A549 (cell line): Measurements from ENCODE around the gene GRID2IP. TPM values are rescaled to one million over a fixed set of nuclear protein-coding genes. Genes with fewer than 3 reads are reported as not detected.

Experiments
- ATAC-seq, 2 experiments: fragments of 200-7000 bp in 1 of 2; fragments of >200 bp in 1 of 2; cut with Nextera tagmentation in 1 of 2; cut with Tn5 transposase in 1 of 2; 3 replicates each; pipeline versions ENCODE4 v1.8.0 to v1.9.1; 2018 to 2020; ENCODE audit warnings: mild to moderate bottlenecking in 1 of 2, moderate library complexity in 1 of 2
- CTCF ChIA-PET: fragments of 300-600 bp; sonication (Branson Sonifier 250); formaldehyde crosslinking; extraction: SDS; loops from one replicate; lab custom pipeline; 2021; ENCODE audit warnings: antibody characterized with exemption, inconsistent platforms; lab: Yijun Ruan, JAX
- POLR2A ChIA-PET: fragments of 350-600 bp; formaldehyde crosslinking; extraction: SDS; loops from one replicate; lab custom pipeline; 2021; ENCODE audit warnings: antibody characterized with exemption, inconsistent platforms; lab: Yijun Ruan, JAX
- DNase-seq, 2 experiments: peaks; one replicate each; pipeline versions ENCODE4 v3.0.0 to v3.0.0-alpha.2; 2011 to 2016; ENCODE audit warnings: low read depth in 1 of 2, low spot score in 1 of 2
- FAIRE-seq: peaks from 2 replicates; lab custom pipeline; 2011; peaks lifted over from hg19 to GRCh38; lab: Jason Lieb, UNC
- H3K27ac ChIP-seq, 2 experiments: fragments of >200 bp; sonication (Bioruptor Twin); formaldehyde crosslinking; 3 replicates each; pipeline ENCODE4 v1.5.1; 2016 to 2017
- H3K4me1 ChIP-seq: fragments of >200 bp; sonication (Bioruptor Twin); formaldehyde crosslinking; 3 replicates; pipeline ENCODE4 v1.6.1; 2016
- H3K4me2 ChIP-seq: fragments of >200 bp; sonication (Bioruptor Twin); formaldehyde crosslinking; 3 replicates; pipeline ENCODE4 v1.6.1; 2016
- H3K4me3 ChIP-seq: fragments of >200 bp; sonication (Bioruptor Twin); formaldehyde crosslinking; 3 replicates; pipeline ENCODE4 v1.5.1; 2016
- H3K9me3 ChIP-seq: fragments of >200 bp; sonication (Bioruptor Twin); formaldehyde crosslinking; 3 replicates; pipeline ENCODE4 v1.6.1; 2016
- CEBPB ChIP-seq, 2 experiments: fragments of >200 bp in 1 of 2; sonication (Bioruptor Twin) in 1 of 2; formaldehyde crosslinking in 1 of 2; IDR thresholded peaks; 2 replicates each; pipeline ENCODE4 v1.6.1; 2012 to 2016
- CHD4 ChIP-seq: fragments of 200-600 bp; sonication (generic); IDR thresholded peaks from 2 replicates; pipeline ENCODE4 v1.6.1; 2016; ENCODE audit warnings: antibody characterized with exemption, mild to moderate bottlenecking, borderline replicate concordance
- ELK1 ChIP-seq: fragments of 150-350 bp; IDR thresholded peaks from 2 replicates; pipeline ENCODE4 v1.6.1; 2014; ENCODE audit warnings: low read depth, mild to moderate bottlenecking, low read length
- EP300 ChIP-seq, 2 experiments: fragments of >200 bp; sonication (Bioruptor Twin); formaldehyde crosslinking; IDR thresholded peaks; 2 replicates in 1 of 2; 3 replicates in 1 of 2; pipeline ENCODE4 v1.6.1; 2016 to 2017
- FOXS1 ChIP-seq: fragments of 250-450 bp; sonication (Bioruptor Pico); IDR thresholded peaks from 2 replicates; pipeline ENCODE4 v1.5.0; 2020; ENCODE audit warnings: mild to moderate bottlenecking, moderate library complexity
- GATA3 ChIP-seq: IDR thresholded peaks from 2 replicates; pipeline ENCODE4 v1.6.1; 2012; ENCODE audit warnings: borderline replicate concordance
- HEYL ChIP-seq: fragments of 250-450 bp; sonication (Bioruptor Pico); IDR thresholded peaks from 2 replicates; pipeline ENCODE4 v1.8.0; 2021; ENCODE audit warnings: mild to moderate bottlenecking, moderate library complexity
- HOXA7 ChIP-seq: fragments of 250-450 bp; sonication (Bioruptor Pico); IDR thresholded peaks from 2 replicates; pipeline ENCODE4 v1.5.0; 2020; ENCODE audit warnings: mild to moderate bottlenecking, moderate library complexity
- HOXB13 ChIP-seq: fragments of 250-450 bp; sonication (Bioruptor Pico); IDR thresholded peaks from 2 replicates; pipeline ENCODE4 v1.5.0; 2020; ENCODE audit warnings: low read depth, mild to moderate bottlenecking, moderate library complexity
- JUN ChIP-seq, 2 experiments: fragments of >200 bp; sonication (Bioruptor Twin); formaldehyde crosslinking; IDR thresholded peaks; 2 replicates in 1 of 2; 3 replicates in 1 of 2; pipeline ENCODE4 v1.6.1; 2016 to 2017
- JUNB ChIP-seq: fragments of >200 bp; sonication (Bioruptor Twin); formaldehyde crosslinking; IDR thresholded peaks from 2 replicates; pipeline ENCODE4 v1.6.1; 2016
- MAFK ChIP-seq: fragments of 450-650 bp; IDR thresholded peaks from 2 replicates; pipeline ENCODE4 v1.6.1; 2014; ENCODE audit not compliant: partially characterized antibody
- PHF8 ChIP-seq: fragments of 200-600 bp; sonication (generic); IDR thresholded peaks from 2 replicates; pipeline ENCODE4 v1.6.1; 2016; ENCODE audit warnings: low read depth, mild to moderate bottlenecking, antibody characterized with exemption, moderate library complexity, borderline replicate concordance
- POLR2A ChIP-seq: IDR thresholded peaks from 2 replicates; pipeline ENCODE4 v1.6.1; 2012; ENCODE audit warnings: mild to moderate bottlenecking, low read length
- POLR2AphosphoS2 ChIP-seq: conservative IDR thresholded peaks from 2 replicates; pipeline ENCODE4 v1.6.1; 2012; ENCODE audit warnings: low read length, improper control_type of control experiment, inconsistent platforms
- RAD21 ChIP-seq, 2 experiments: fragments of >200 bp in 1 of 2; sonication (Bioruptor Twin) in 1 of 2; formaldehyde crosslinking in 1 of 2; IDR thresholded peaks in 1 of 2; conservative IDR thresholded peaks in 1 of 2; 2 replicates in 1 of 2; 3 replicates in 1 of 2; pipeline ENCODE4 v1.6.1; 2012 to 2018; ENCODE audit warnings: inconsistent platforms in 1 of 2
- RNF2 ChIP-seq: fragments of 200-600 bp; sonication (generic); IDR thresholded peaks from 2 replicates; pipeline ENCODE4 v1.6.1; 2016; ENCODE audit warnings: low read depth, mild to moderate bottlenecking, antibody characterized with exemption, moderate library complexity, borderline replicate concordance
- SMC3 ChIP-seq: fragments of >200 bp; sonication (Bioruptor Twin); formaldehyde crosslinking; IDR thresholded peaks from 3 replicates; pipeline ENCODE4 v1.6.1; 2018; ENCODE audit warnings: inconsistent platforms
- SREBF2 ChIP-seq: fragments of 450-650 bp; IDR thresholded peaks from 2 replicates; pipeline ENCODE4 v1.6.1; 2014; ENCODE audit warnings: mild to moderate bottlenecking, moderate library complexity
- TFCP2L1 ChIP-seq: fragments of 250-450 bp; sonication (Bioruptor Pico); IDR thresholded peaks from 2 replicates; pipeline ENCODE4 v1.5.0; 2021; ENCODE audit warnings: mild to moderate bottlenecking
- USF2 ChIP-seq: fragments of 450-650 bp; IDR thresholded peaks from 2 replicates; pipeline ENCODE4 v1.6.1; 2014; ENCODE audit warnings: antibody characterized with exemption
- ZC3H11A ChIP-seq: fragments of 450-650 bp; IDR thresholded peaks from 2 replicates; pipeline ENCODE4 v1.6.1; 2014; ENCODE audit warnings: antibody characterized with exemption, mild to moderate bottlenecking
- ZFP36 ChIP-seq: fragments of 450-650 bp; IDR thresholded peaks from 2 replicates; pipeline ENCODE4 v1.6.1; 2014; ENCODE audit warnings: borderline replicate concordance; ENCODE audit not compliant: partially characterized antibody
- WGBS: methylation state at CpG from one replicate; pipeline ENCODE4 v1.1.6; 2017; ENCODE audit errors: missing lambda C conversion rate; 5-methylcytosine and 5-hydroxymethylcytosine counted together
- polyA plus RNA-seq, 4 experiments: library from polyadenylated mRNA; depleted of rRNA in 3 of 4; stranded (reverse); fragments of >200 nt; fragmentation: RNase III in 1 of 4; extraction: RNeasy Plus Mini Kit Qiagen cat#74134 plus additional on column Dnase treatment in 1 of 4; gene quantifications; 2 replicates in 3 of 4; 3 replicates in 1 of 4; pipeline ENCODE4 v1.2.3, GENCODE V29; 2011 to 2017

The GRID2IP gene
- polyA plus RNA-seq, 2 of the 4 experiments (the other 2 are of a cell fraction): not detected

GRCh38 chr7:6494365-6494764, 56.9 kb downstream of the GRID2IP start:
- WGBS: 52% methylated on average over 2 of the region's 2 CpGs
- TF ChIP-seq POLR2A: no peak
- no peak for TF ChIP-seq GATA3
- no peak for TF ChIP-seq TFCP2L1
- no peak for TF ChIP-seq CEBPB (IDR thresholded peaks at IDR 0.05)
- no peak for TF ChIP-seq JUN (IDR thresholded peaks at IDR 0.05)
- Histone ChIP-seq H3K4me2 (no peak overlapping the region), H3K4me1 (no peaks in the 10 kb centered on the region), H3K4me3 (no peak overlapping the region), H3K27ac (no peak overlapping the region), H3K9me3 (peaks cover 5% of the 10 kb centered on the region; the same call in 2 of the 3 replicates)
- DNase-seq: no peak
- CTCF ChIA-PET: interaction anchor here (0.6 to 0.7 kb wide), 2 partner anchors 8 to 143 kb away, joined by 3 read pairs; no protein-coding TSS in a partner anchor
- ATAC-seq: no peak
- FAIRE-seq: no peak
- POLR2A ChIA-PET: no interaction called here

GRCh38 chr7:6491194-6491593, 60.1 kb downstream of the GRID2IP start:
- Histone ChIP-seq H3K9me3 (peaks cover 6% of the 10 kb centered on the region; the same call in 2 of the 3 replicates), H3K4me1 (no peaks in the 10 kb centered on the region), H3K4me3 (no peak overlapping the region), H3K27ac (no peak overlapping the region), H3K4me2 (no peak overlapping the region)
- ChIA-PET CTCF (no interaction called here), POLR2A (no interaction called here)
- no peak for TF ChIP-seq FOXS1
- TF ChIP-seq JUNB: no peak
- no peak for TF ChIP-seq ELK1
- TF ChIP-seq RAD21 (conservative IDR thresholded peaks at IDR 0.05 in 1 of 2, IDR thresholded peaks at IDR 0.05 in 1 of 2): no peak
- no peak for TF ChIP-seq HOXA7 (CRISPR knock-in tag)
- TF ChIP-seq HOXB13 (CRISPR knock-in tag): no peak
- no peak for TF ChIP-seq EP300 (IDR thresholded peaks at IDR 0.05)
- TF ChIP-seq RNF2: no peak
- no peak for TF ChIP-seq SREBF2
- TF ChIP-seq CHD4: no peak
- TF ChIP-seq USF2: no peak
- no peak for TF ChIP-seq GATA3
- no peak for TF ChIP-seq POLR2AphosphoS2
- no peak for TF ChIP-seq ZC3H11A
- no peak for TF ChIP-seq SMC3
- no peak for TF ChIP-seq PHF8
- TF ChIP-seq ZFP36: no peak
- no peak for ATAC-seq
- 74% methylated on average over 10 of the region's 10 CpGs for WGBS
- DNase-seq: no peak
- FAIRE-seq: no peak

GRCh38 chr7:6489612-6490011, 61.6 kb downstream of the GRID2IP start:
- Histone ChIP-seq H3K4me2 (no peak overlapping the region), H3K9me3 (peaks cover 6% of the 10 kb centered on the region; the same call in 2 of the 3 replicates), H3K4me1 (0 out of 3 replicates have a peak, but pooled peaks cover under 1% of the 10 kb centered on the region), H3K27ac (no peak overlapping the region), H3K4me3 (no peak overlapping the region)
- 7% methylated on average over 1 of the region's 1 CpG for WGBS
- ChIA-PET POLR2A (no interaction called here), CTCF (no interaction called here)
- no peak for FAIRE-seq
- peak in 1 of 2 experiments; percentile 62 for DNase-seq
- ATAC-seq: peak; percentile 51 to 54; a peak in 2 of 6 replicates
- TF ChIP-seq ZC3H11A (no peak), MAFK (no peak), HEYL (no peak), RNF2 (no peak)
